NB4 (cell line): ENCODE measurements around the gene CFAP74.

Source experiments
- CTCF ChIP-seq: IDR thresholded peaks from one replicate; pipeline ENCODE4 v1.5.1; 2012; ENCODE audit warnings: low read depth, low read length
- POLR2A ChIP-seq: IDR thresholded peaks from 2 replicates; pipeline ENCODE4 v1.6.1; 2011; ENCODE audit warnings: mild to moderate bottlenecking; ENCODE audit not compliant: insufficient read length; ENCODE audit errors: extremely low read depth

GRCh38 chr1:1928231-1929101 lies 75.1 kb downstream of the CFAP74 start:
- TF ChIP-seq CTCF (no peak), POLR2A (no peak)
